ENCODE data around the gene RARRES1.

- TF ChIP-seq CTCF (IDR thresholded peaks at IDR 0.05; ENCODE audit: poor library complexity) (no peak), EZH2phosphoT487 (IDR thresholded peaks at IDR 0.05; ENCODE audit: low read depth, severe bottlenecking, unreplicated experiment) (no peak), EZH2 (IDR thresholded peaks at IDR 0.05; ENCODE audit: borderline replicate concordance) (no peak)
These were observed 31.2 kb upstream of the RARRES1 start for GRCh38 chr3:158763421-158763820.

Data from hepatocyte (in vitro differentiated cells).